Measurements from ENCODE around the gene PROZ.

Gene PROZ

GRCh38 chr13:113169277-113170272 lies 11.1 kb downstream of the PROZ start:
- ATAC-seq = no peak
- Mint-ChIP-seq H3K27me3 (no peaks in the 10 kb centered on the region), H3K36me3 (peaks cover 50% of the 10 kb centered on the region), H3K27ac (no peak overlapping the region), H3K4me1 (no peaks in the 10 kb centered on the region), H3K4me3 (no peak overlapping the region), H3K9me3 (peaks cover 6% of the 10 kb centered on the region)

GRCh38 chr13:113170511-113170910 lies 12.1 kb downstream of the PROZ start:
- Mint-ChIP-seq H3K27ac (no peak overlapping the region), H3K4me1 (no peaks in the 10 kb centered on the region), H3K9me3 (peaks cover 6% of the 10 kb centered on the region), H3K27me3 (no peaks in the 10 kb centered on the region), H3K4me3 (no peak overlapping the region), H3K36me3 (peaks cover 59% of the 10 kb centered on the region)
- no peak for ATAC-seq

DNA sequence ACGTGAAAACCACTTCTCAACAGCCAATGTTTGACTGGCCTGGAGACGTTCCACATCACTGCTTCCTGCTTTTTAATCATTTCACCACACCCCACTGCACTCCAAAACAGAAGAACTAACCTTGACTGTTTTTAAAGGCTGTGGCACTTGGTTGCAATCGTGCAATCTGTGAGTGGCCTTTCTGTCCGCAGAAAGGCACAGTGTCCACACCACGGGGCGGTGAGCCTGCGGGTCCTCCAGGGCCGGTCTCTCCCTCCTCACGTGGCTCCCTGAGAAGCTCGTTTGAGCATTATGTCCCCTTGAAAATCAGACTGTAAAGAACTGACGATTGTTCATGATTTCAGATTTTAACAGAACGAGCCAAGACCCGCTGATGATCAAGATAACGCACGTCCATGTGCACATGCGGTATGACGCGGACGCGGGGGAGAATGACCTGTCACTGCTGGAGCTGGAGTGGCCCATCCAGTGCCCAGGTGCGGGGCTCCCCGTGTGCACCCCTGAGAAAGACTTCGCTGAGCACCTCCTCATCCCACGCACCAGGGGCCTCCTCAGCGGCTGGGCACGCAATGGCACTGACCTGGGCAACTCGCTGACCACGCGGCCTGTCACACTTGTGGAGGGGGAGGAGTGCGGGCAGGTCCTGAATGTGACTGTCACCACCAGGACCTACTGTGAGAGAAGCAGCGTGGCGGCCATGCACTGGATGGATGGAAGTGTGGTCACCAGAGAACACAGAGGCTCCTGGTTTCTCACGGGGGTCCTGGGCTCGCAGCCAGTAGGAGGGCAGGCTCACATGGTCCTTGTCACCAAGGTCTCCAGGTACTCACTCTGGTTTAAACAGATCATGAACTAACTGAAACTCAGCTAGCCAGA lies 13.0 kb downstream of the PROZ start:
- H3K27ac Mint-ChIP-seq = no peak overlapping the region
- H3K4me1 Mint-ChIP-seq = peaks cover 6% of the 10 kb centered on the region

GRCh38 chr13:113172419-113172926 lies 14.0 kb downstream of the PROZ start:
- peaks cover 72% of the 10 kb centered on the region for H3K36me3 Mint-ChIP-seq

More for the DNA sequence above, 13.0 kb downstream of the PROZ start:
- Mint-ChIP-seq H3K27me3 (no peaks in the 10 kb centered on the region), H3K4me3 (no peak overlapping the region), H3K36me3 (peaks cover 69% of the 10 kb centered on the region), H3K9me3 (peaks cover 9% of the 10 kb centered on the region)
- no peak for ATAC-seq

DNA sequence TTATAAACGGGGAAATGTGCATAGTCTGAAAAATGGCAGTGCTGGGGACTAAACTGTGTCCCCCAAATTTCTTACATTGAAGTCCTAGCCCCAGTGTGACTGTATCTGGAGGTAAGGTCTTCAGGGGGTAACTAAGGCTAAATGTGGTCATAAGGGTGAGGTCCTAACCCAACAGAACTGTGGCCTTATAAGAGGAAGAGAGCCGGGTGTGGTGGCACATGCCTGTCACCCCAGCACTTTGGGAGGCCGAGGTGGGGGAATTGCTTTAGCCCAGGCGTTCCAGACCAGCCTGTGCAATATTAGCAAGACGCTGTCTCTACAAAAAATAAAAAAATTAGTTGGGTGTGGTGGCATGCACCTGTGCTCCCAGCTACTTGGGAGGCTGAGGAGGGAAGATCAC lies 17.8 kb downstream of the PROZ start:
- Mint-ChIP-seq H3K4me1 (peaks cover 7% of the 10 kb centered on the region), H3K9me3 (peaks cover 3% of the 10 kb centered on the region), H3K27ac (peak overlapping the region; percentile 87), H3K27me3 (no peaks in the 10 kb centered on the region), H3K36me3 (peaks cover 69% of the 10 kb centered on the region), H3K4me3 (no peak overlapping the region)
- no peak for ATAC-seq

More at GRCh38 chr13:113172419-113172926, 14.0 kb downstream of the PROZ start:
- Mint-ChIP-seq H3K27ac (no peak overlapping the region), H3K27me3 (no peaks in the 10 kb centered on the region), H3K4me3 (no peak overlapping the region), H3K4me1 (peaks cover 7% of the 10 kb centered on the region), H3K9me3 (peaks cover 9% of the 10 kb centered on the region)
- no peak for ATAC-seq

DNA sequence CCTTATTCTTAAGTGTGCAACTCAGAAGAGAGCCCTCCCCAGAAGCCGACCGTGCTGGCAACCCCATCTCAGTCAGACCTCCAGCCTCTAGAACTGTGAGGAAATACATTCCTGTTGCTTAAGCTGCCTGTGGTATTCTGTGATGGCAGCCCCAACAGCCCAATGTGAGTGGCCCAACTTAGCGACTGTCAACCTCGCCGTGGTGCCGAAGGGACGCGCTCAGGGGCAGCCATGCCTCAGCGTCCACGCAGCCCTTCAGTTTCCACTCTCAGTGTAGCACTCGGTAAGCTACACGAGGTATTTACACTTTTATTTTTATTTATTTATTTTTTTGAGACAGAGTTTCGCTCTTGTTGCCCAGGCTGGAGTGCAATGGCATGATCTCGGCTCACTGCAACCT lies 18.4 kb downstream of the PROZ start:
- no peak for ATAC-seq
- no peak overlapping the region for H3K4me3 Mint-ChIP-seq
- H3K27ac Mint-ChIP-seq = peak overlapping the region; percentile 87
- H3K9me3 Mint-ChIP-seq = peaks cover 3% of the 10 kb centered on the region
- H3K4me1 Mint-ChIP-seq = peaks cover 7% of the 10 kb centered on the region
- H3K36me3 Mint-ChIP-seq = peaks cover 68% of the 10 kb centered on the region
- H3K27me3 Mint-ChIP-seq = no peaks in the 10 kb centered on the region

GRCh38 chr13:113178070-113178895 lies 19.8 kb downstream of the PROZ start:
- Mint-ChIP-seq H3K27me3 (no peaks in the 10 kb centered on the region), H3K4me1 (peaks cover 7% of the 10 kb centered on the region), H3K36me3 (peaks cover 64% of the 10 kb centered on the region), H3K4me3 (no peak overlapping the region), H3K27ac (no peak overlapping the region), H3K9me3 (peaks cover 3% of the 10 kb centered on the region)
- ATAC-seq = no peak

- Mint-ChIP-seq H3K9me3 (peaks cover 3% of the 10 kb centered on the region), H3K36me3 (peaks cover 68% of the 10 kb centered on the region), H3K27ac (no peak overlapping the region), H3K4me1 (peaks cover 7% of the 10 kb centered on the region), H3K4me3 (no peak overlapping the region), H3K27me3 (no peaks in the 10 kb centered on the region)
- ATAC-seq = no peak
Observed at GRCh38 chr13:113178896-113179167, 20.4 kb downstream of the PROZ start.

DNA sequence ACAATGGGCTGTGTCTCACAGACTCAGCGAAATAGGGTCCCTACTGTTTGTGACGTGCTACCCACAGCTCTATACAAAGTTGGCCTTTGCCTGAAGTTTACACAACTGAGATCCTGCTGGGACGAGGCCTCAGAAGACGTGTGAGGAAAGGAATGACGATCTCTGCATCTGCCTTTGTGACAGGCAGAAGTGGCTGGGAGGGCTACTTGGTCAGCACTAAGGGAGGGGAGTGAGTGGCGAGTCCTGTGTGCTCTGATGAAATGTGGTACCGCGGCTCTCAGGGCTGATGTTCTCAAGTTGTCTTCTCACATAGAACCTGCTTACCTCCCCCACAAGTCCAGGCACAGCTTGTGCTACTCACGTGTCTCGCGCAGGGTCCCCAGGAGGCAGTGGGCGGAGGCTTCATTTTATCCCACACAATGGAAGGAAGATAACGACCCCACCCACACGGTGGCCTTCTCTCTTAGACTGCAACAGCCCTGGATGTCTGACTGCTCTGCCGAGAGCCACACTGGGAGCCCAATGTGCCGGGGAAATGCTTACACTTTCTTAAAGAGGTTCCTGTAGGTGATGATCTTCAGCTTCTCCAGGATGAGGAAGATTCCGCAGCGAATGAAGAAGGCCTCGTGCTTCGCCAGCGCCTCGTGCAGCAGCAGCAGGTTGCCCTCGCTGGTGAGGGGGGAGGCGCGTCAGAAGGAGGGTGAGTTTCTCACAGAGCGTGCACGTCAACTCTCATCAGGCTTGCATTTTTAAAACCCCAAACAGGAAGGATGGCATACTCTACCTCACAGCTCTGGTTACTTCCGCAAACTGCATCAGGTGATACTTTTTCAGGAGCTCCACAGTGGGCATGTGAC lies 21.2 kb downstream of the PROZ start:
- H3K27ac Mint-ChIP-seq = no peak overlapping the region
- H3K9me3 Mint-ChIP-seq = peaks cover 3% of the 10 kb centered on the region
- no peak overlapping the region for H3K4me3 Mint-ChIP-seq
- peaks cover 68% of the 10 kb centered on the region for H3K36me3 Mint-ChIP-seq
- ATAC-seq = no peak
- peaks cover 7% of the 10 kb centered on the region for H3K4me1 Mint-ChIP-seq
- H3K27me3 Mint-ChIP-seq = no peaks in the 10 kb centered on the region

DNA sequence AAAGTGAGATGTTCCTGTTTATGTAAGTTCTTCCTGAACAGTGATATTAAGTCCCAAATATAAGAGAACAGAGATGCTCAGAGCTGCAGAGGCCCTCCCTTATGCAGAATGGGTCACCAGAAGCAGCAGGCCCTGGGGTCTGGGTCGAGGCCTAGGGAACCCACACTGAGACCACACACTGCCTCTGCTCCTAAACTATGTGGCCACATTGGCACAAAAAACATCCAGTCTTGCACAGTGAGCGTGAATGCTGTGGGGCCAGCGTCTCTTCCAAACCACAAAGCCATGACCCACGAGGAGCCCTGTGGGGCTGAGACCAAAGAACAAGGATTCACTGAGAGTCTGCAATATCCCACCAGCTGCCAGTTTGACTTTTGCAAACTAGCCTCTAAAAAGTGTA lies 23.6 kb downstream of the PROZ start:
- Mint-ChIP-seq H3K9me3 (no peaks in the 10 kb centered on the region), H3K36me3 (peaks cover 60% of the 10 kb centered on the region), H3K4me3 (no peak overlapping the region), H3K27ac (no peak overlapping the region), H3K4me1 (peaks cover 12% of the 10 kb centered on the region), H3K27me3 (no peaks in the 10 kb centered on the region)
- no peak for ATAC-seq

GRCh38 chr13:113183450-113184129 lies 25.1 kb downstream of the PROZ start:
- Mint-ChIP-seq H3K27ac (no peak overlapping the region), H3K36me3 (peaks cover 67% of the 10 kb centered on the region), H3K4me1 (peaks cover 12% of the 10 kb centered on the region)

DNA sequence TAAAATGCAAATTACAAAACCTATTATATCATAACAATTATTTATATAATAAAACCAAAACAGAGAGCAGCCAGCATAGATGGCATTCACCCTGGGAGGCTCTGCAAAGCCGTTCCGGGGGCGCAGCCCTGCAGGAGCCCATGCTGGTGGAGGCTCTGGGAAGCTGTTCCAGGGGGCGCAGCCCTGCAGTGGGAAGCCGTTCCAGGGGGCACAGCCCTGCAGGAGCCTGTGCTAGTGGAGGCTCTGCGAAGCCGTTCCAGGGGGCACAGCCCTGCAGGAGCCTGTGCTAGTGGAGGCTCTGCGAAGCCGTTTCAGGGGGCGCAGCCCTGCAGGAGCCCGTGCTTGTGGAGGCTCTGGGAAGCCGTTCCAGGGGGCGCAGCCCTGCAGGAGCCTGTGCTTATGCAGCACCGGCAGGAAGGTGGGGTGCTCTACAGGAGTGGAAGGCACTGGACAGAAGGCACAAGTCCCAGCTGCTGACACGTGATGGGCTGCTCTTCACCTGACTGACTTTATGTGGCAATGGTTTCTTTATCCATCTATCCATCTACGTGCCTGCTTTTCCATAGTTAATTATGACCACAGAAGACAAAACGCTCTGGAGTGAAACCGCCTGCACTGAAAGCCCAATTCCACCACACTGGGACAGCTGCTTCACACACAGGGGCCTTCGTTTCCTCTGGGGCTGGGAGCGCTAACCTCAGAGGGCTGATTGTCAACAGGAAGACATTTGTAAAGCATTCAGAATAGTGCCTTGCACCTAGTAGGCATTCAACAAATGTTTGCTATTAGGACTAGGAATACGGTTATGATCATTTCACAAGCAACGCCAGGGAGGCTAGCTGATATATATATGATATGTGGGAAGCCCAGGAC lies 26.4 kb downstream of the PROZ start:
- no peak overlapping the region for H3K27ac Mint-ChIP-seq
- peaks cover 71% of the 10 kb centered on the region for H3K36me3 Mint-ChIP-seq
- H3K4me3 Mint-ChIP-seq = no peak overlapping the region
- peaks cover 12% of the 10 kb centered on the region for H3K4me1 Mint-ChIP-seq
- no peaks in the 10 kb centered on the region for H3K27me3 Mint-ChIP-seq
- no peak for ATAC-seq
- H3K9me3 Mint-ChIP-seq = no peaks in the 10 kb centered on the region

More at GRCh38 chr13:113183450-113184129, 25.1 kb downstream of the PROZ start:
- no peaks in the 10 kb centered on the region for H3K27me3 Mint-ChIP-seq
- no peak overlapping the region for H3K4me3 Mint-ChIP-seq
- no peak for ATAC-seq
- no peaks in the 10 kb centered on the region for H3K9me3 Mint-ChIP-seq
